SK-N-SH treated with all-trans-retinoic acid at 6 μM for 48 hours (cell line): ENCODE results near the gene C12orf57.

Experiments used
- ATAC-seq: fragments of 200-7000 bp; cut with Tn5 transposase; 3 replicates; pipeline ENCODE4 v1.9.1; 2020; ENCODE audit warnings: mild to moderate bottlenecking, moderate library complexity
- ARNTL ChIP-seq: fragments of 450-650 bp; formaldehyde crosslinking; IDR thresholded peaks from 2 replicates; pipeline ENCODE4 v1.5.0; 2020; ENCODE audit warnings: low read depth, mild to moderate bottlenecking, moderate library complexity, borderline replicate concordance
- BACH2 ChIP-seq: fragments of 250-450 bp; sonication (Bioruptor Pico); IDR thresholded peaks from 2 replicates; pipeline ENCODE4 v1.9.0; 2021; ENCODE audit warnings: mild to moderate bottlenecking, borderline replicate concordance
- CREB5 ChIP-seq: fragments of 250-450 bp; sonication (Bioruptor Pico); IDR thresholded peaks from 2 replicates; pipeline ENCODE4 v1.5.1; 2020; ENCODE audit warnings: low read depth, mild to moderate bottlenecking, moderate library complexity
- CSDC2 ChIP-seq: fragments of 250-450 bp; sonication (Bioruptor Pico); IDR thresholded peaks from 2 replicates; pipeline ENCODE4 v1.5.0; 2020; ENCODE audit warnings: mild to moderate bottlenecking, moderate library complexity
- CSRNP3 ChIP-seq: fragments of 250-450 bp; sonication (Bioruptor Pico); IDR thresholded peaks from 2 replicates; pipeline ENCODE4 v1.5.1; 2021; ENCODE audit warnings: mild to moderate bottlenecking, moderate library complexity
- GLIS3 ChIP-seq: fragments of 250-450 bp; sonication (Bioruptor Pico); IDR thresholded peaks from 2 replicates; pipeline ENCODE4 v1.5.0; 2020; ENCODE audit warnings: mild to moderate bottlenecking, moderate library complexity
- ISL1 ChIP-seq: fragments of 250-450 bp; sonication (Bioruptor Pico); IDR thresholded peaks from 2 replicates; pipeline ENCODE4 v2.1.2; 2022; ENCODE audit warnings: mild to moderate bottlenecking, moderate library complexity
- OSR1 ChIP-seq: fragments of 250-450 bp; sonication (Bioruptor Pico); IDR thresholded peaks from 2 replicates; pipeline ENCODE4 v1.8.0; 2022; ENCODE audit warnings: moderate library complexity, mild to moderate bottlenecking, inconsistent platforms
- PATZ1 ChIP-seq: fragments of 250-450 bp; sonication (Bioruptor Pico); IDR thresholded peaks from 2 replicates; pipeline ENCODE4 v1.8.0; 2020; ENCODE audit warnings: mild to moderate bottlenecking, moderate library complexity, borderline replicate concordance
- POU6F1 ChIP-seq: fragments of 250-450 bp; sonication (Bioruptor Pico); IDR thresholded peaks from 2 replicates; pipeline ENCODE4 v1.8.0; 2021; ENCODE audit warnings: low read depth, mild to moderate bottlenecking, moderate library complexity, borderline replicate concordance
- PPARA ChIP-seq: fragments of 250-450 bp; sonication (Bioruptor Pico); IDR thresholded peaks from 2 replicates; pipeline ENCODE4 v1.5.0; 2020; ENCODE audit warnings: mild to moderate bottlenecking, borderline replicate concordance
- RARB ChIP-seq: fragments of 250-450 bp; sonication (Bioruptor Pico); IDR thresholded peaks from 2 replicates; pipeline ENCODE4 v1.8.0; 2021; ENCODE audit warnings: mild to moderate bottlenecking, moderate library complexity
- SNAI2 ChIP-seq: fragments of 250-450 bp; sonication (Bioruptor Pico); IDR thresholded peaks from 2 replicates; pipeline ENCODE4 v1.5.0; 2020; ENCODE audit warnings: mild to moderate bottlenecking, moderate library complexity
- TCF4 ChIP-seq: fragments of 250-450 bp; sonication (Bioruptor Pico); IDR thresholded peaks from 2 replicates; pipeline ENCODE4 v1.8.0; 2021; ENCODE audit warnings: mild to moderate bottlenecking, moderate library complexity, borderline replicate concordance
- TOX ChIP-seq: fragments of 250-450 bp; sonication (Bioruptor Pico); IDR thresholded peaks from 2 replicates; pipeline ENCODE4 v1.8.0; 2021; ENCODE audit warnings: mild to moderate bottlenecking, moderate library complexity, borderline replicate concordance
- TSHZ2 ChIP-seq: fragments of 250-450 bp; sonication (Bioruptor Pico); IDR thresholded peaks from 2 replicates; pipeline ENCODE4 v1.5.0; 2020; ENCODE audit warnings: mild to moderate bottlenecking, moderate library complexity
- ZC3H10 ChIP-seq: fragments of 250-450 bp; sonication (Bioruptor Pico); IDR thresholded peaks from 2 replicates; pipeline ENCODE4 v1.5.1; 2021; ENCODE audit warnings: mild to moderate bottlenecking, moderate library complexity
- ZFP3 ChIP-seq: fragments of 250-450 bp; sonication (Bioruptor Pico); IDR thresholded peaks from 2 replicates; pipeline ENCODE4 v1.5.0; 2020; ENCODE audit warnings: mild to moderate bottlenecking, moderate library complexity
- ZFP30 ChIP-seq: fragments of 450-650 bp; formaldehyde crosslinking; IDR thresholded peaks from 2 replicates; pipeline ENCODE4 v1.5.0; 2022; ENCODE audit warnings: mild to moderate bottlenecking, moderate library complexity
- ZNF565 ChIP-seq: fragments of 450-650 bp; formaldehyde crosslinking; conservative IDR thresholded peaks from 2 replicates; pipeline ENCODE4 v1.5.0; 2020; ENCODE audit warnings: low read depth, mild to moderate bottlenecking, moderate library complexity
- ZNF70 ChIP-seq: fragments of 450-650 bp; formaldehyde crosslinking; IDR thresholded peaks from 2 replicates; pipeline ENCODE4 v1.5.0; 2020; ENCODE audit warnings: mild to moderate bottlenecking, moderate library complexity
- ZNF8 ChIP-seq: fragments of 450-650 bp; formaldehyde crosslinking; IDR thresholded peaks from 2 replicates; pipeline ENCODE4 v1.5.0; 2020; ENCODE audit warnings: mild to moderate bottlenecking, moderate library complexity

C12orf57 gene

GRCh38 chr12:6964605-6965025 is 20.8 kb downstream of the C12orf57 start:
- TF ChIP-seq ZNF565 (no peak), GLIS3 (CRISPR knock-in tag) (no peak), ZC3H10 (no peak), CSRNP3 (no peak), PATZ1 (CRISPR knock-in tag) (no peak), ZNF70 (CRISPR knock-in tag) (no peak), ZNF8 (no peak), ARNTL (CRISPR knock-in tag) (no peak), PPARA (CRISPR knock-in tag) (no peak), SNAI2 (CRISPR knock-in tag) (no peak), OSR1 (CRISPR knock-in tag) (no peak), CSDC2 (no peak), ISL1 (CRISPR knock-in tag) (no peak), ZFP30 (CRISPR knock-in tag) (no peak), RARB (CRISPR knock-in tag) (no peak), CREB5 (CRISPR knock-in tag) (no peak), TCF4 (CRISPR knock-in tag) (no peak), TOX (CRISPR knock-in tag) (no peak), TSHZ2 (CRISPR knock-in tag) (no peak)
- ATAC-seq, result no peak; the same call in 2 of the 3 replicates

- peak; percentile 84 for ATAC-seq
- no peak for TF ChIP-seq POU6F1 (CRISPR knock-in tag)
- TF ChIP-seq ZFP3 (CRISPR knock-in tag), result no peak
- no peak for TF ChIP-seq GLIS3 (CRISPR knock-in tag)
- TF ChIP-seq CREB5 (CRISPR knock-in tag), result no peak
- no peak for TF ChIP-seq PPARA (CRISPR knock-in tag)
- TF ChIP-seq ZNF8, result no peak
- no peak for TF ChIP-seq TOX (CRISPR knock-in tag)
- no peak for TF ChIP-seq ZNF70 (CRISPR knock-in tag)
- TF ChIP-seq BACH2 (CRISPR knock-in tag), result no peak
- no peak for TF ChIP-seq CSRNP3
- no peak for TF ChIP-seq TSHZ2 (CRISPR knock-in tag)
- TF ChIP-seq CSDC2, result no peak
- no peak for TF ChIP-seq TCF4 (CRISPR knock-in tag)
- no peak for TF ChIP-seq RARB (CRISPR knock-in tag)
Measured at GRCh38 chr12:6965026-6965661, 21.3 kb downstream of the C12orf57 start.
